GM19395 (cell line): ENCODE measurements around the gene ZNF462.
A peak's percentile ranks its signal among the peaks of the same experiment; 100 is the strongest.

ENCODE experiments used
- ATAC-seq: cut with Tn5 transposase; IDR thresholded peaks from one replicate; pipeline ENCODE4 v1.9.1; 2021; ENCODE audit warnings: mild to moderate bottlenecking, moderate library complexity; ENCODE audit not compliant: unreplicated experiment

ZNF462 gene

GRCh38 chr9:107046692-107047091, 183.7 kb downstream of the ZNF462 start:
- ATAC-seq, result peak; percentile 98

GRCh38 chr9:107049046-107049802, 186.3 kb downstream of the ZNF462 start:
- ATAC-seq, result no peak

- no peak for ATAC-seq
Measured at GRCh38 chr9:107049803-107050184, 186.8 kb downstream of the ZNF462 start.

- ATAC-seq, result no peak
Measured at GRCh38 chr9:107051392-107051791, 188.4 kb downstream of the ZNF462 start.

- no peak for ATAC-seq
Measured at GRCh38 chr9:107054146-107054545, 191.2 kb downstream of the ZNF462 start.

GRCh38 chr9:107059220-107059619, 196.3 kb downstream of the ZNF462 start:
- ATAC-seq, result no peak

- no peak for ATAC-seq
Measured at GRCh38 chr9:107060062-107060461, 197.1 kb downstream of the ZNF462 start.
